ENCODE data around the gene ASPRV1. TPM values are rescaled to one million over a fixed set of nuclear protein-coding genes. Genes with fewer than 3 reads are reported as not detected.
"Not testable (repeated sequence)": the region's sequence is repeated elsewhere in the genome, so short reads cannot be mapped to it uniquely, and the experiment has no call there.

ASPRV1 gene
- total RNA-seq (2014; rRNA removed; shearing (Covaris generic)) = 0.12 TPM in 1 of 2 replicates, not detected in the other
- polyA plus RNA-seq (2014; cell fraction: nucleus; rRNA removed) = 0.64 and 1.7 TPM in 2 replicates

- no peak for DNase-seq (ENCODE audit: extremely low read depth, low read depth)
These were observed at the start of gene ASPRV1 for GRCh38 chr2:69961496-69961895. ASPRV1 (minus strand) TSS chr2:69961631; CDS start chr2:69961436, 195 bp downstream.

GRCh38 chr2:70010576-70011111, 49.2 kb upstream of the ASPRV1 start:
- DNase-seq (ENCODE audit: extremely low read depth, low read depth) = no peak

DNA sequence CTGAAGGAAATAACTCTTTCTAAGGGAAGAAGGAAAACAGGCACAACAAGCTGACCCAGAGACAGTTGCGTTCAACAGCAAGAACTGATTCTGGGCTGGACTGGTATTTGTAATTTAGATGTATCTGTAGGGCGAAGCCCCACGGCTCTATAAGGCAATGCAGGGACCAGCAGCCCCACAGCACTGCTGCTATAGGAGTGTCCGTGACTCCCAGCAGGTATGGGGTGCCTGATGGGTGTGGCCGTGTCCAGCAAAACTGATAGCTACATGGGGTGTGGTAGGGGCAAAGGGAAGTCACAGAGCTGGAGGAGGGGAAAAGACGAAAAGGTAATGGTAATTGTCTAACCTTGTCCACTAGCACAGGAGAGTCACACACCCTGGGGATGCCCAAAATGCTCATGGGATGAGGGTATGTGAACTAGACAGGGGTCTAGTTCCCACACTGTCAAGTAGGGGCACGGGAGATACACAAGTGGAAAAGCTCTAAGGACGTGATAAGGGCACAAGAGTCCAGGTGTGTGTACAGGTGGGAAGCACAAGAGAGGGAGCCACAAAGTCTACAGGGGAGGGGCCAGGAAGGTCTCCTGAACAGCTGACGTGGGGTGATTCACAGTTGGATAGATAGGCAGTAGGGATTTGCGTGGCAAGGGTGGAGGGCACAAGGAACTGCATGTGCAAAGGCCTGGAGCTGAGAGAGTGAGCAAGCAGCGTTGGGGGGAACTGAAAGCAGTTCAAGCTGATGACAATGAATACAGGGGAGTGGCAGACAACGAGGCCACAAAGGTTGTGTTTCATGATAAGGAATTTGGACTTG, 48.5 kb upstream of the ASPRV1 start:
- DNase-seq (ENCODE audit: extremely low read depth, low read depth) = no peak

DNA sequence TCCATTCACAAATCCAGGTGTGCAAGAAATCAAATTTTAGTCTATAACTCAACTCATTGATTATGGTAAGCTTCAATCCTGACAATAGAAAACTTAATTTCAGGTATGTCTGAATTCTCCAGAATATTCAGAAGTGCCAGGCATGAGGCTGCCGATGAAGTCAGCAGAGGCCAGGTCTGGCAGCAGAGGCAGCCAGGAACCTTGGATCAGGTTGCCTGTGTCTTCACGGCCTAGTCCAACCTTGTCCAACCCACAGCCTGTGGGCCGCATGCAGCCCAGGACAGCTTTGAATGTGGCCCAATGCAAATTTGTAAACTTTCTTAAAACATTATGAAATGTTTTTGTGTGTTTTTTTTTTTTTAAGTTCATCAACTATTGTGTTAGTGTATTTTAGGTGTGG, 46.9 kb upstream of the ASPRV1 start:
- no peak for DNase-seq (ENCODE audit: extremely low read depth, low read depth)

DNA sequence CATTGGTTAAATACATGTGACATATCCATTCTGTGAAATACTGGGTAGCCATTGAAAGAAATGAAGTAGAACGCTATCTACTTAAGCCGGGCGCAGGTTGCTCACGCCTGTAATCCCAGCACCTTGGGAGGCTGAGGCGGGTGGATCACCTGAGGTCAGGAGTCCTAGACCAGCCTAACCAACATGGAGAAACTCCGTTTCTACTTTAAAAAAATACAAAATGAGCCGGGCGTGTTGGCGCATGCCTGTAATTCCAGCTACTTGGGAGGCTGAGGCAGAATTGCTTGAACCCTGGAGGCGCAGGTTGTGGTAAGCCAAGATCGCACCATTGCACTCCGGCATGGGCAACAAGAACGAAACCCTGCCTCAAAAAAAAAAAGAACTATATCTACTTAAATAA, 45.7 kb upstream of the ASPRV1 start:
- DNase-seq (ENCODE audit: extremely low read depth, low read depth) = no peak

GRCh38 chr2:70006447-70006784, 45.0 kb upstream of the ASPRV1 start:
- no peak for DNase-seq (ENCODE audit: extremely low read depth, low read depth)

- no peak for DNase-seq (ENCODE audit: extremely low read depth, low read depth)
These were observed 44.5 kb upstream of the ASPRV1 start for GRCh38 chr2:70005752-70006446.

GRCh38 chr2:70005216-70005615, 43.8 kb upstream of the ASPRV1 start:
- no peak for DNase-seq (ENCODE audit: extremely low read depth, low read depth)

GRCh38 chr2:70003093-70003830, 41.8 kb upstream of the ASPRV1 start:
- DNase-seq (ENCODE audit: extremely low read depth, low read depth) = no peak

- no peak for DNase-seq (ENCODE audit: extremely low read depth, low read depth)
These were observed 40.9 kb upstream of the ASPRV1 start for GRCh38 chr2:70002241-70002899.

DNA sequence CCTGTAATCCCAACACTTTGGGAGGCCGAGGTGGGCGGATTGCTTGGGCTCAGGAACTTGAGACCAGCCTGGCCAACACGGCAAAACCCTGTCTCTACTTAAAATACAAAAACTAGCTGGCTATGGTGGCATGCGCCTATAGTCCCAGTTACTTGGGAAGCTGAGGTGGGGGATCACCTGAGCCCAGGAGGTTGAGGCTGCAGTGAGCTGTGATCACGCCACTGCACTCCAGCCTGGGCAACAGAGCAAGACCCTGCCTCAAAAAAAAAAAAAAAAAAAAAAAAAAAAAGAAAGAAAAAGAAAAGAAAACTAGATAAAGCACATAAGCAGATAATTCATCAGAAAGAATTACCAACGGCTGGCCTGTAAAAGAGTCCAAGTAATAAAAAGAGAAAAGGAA, 39.1 kb upstream of the ASPRV1 start:
- not testable (repeated sequence) for DNase-seq (ENCODE audit: extremely low read depth, low read depth)

- DNase-seq (ENCODE audit: extremely low read depth, low read depth) = no peak
These were observed 37.3 kb upstream of the ASPRV1 start for GRCh38 chr2:69998761-69999160.

DNA sequence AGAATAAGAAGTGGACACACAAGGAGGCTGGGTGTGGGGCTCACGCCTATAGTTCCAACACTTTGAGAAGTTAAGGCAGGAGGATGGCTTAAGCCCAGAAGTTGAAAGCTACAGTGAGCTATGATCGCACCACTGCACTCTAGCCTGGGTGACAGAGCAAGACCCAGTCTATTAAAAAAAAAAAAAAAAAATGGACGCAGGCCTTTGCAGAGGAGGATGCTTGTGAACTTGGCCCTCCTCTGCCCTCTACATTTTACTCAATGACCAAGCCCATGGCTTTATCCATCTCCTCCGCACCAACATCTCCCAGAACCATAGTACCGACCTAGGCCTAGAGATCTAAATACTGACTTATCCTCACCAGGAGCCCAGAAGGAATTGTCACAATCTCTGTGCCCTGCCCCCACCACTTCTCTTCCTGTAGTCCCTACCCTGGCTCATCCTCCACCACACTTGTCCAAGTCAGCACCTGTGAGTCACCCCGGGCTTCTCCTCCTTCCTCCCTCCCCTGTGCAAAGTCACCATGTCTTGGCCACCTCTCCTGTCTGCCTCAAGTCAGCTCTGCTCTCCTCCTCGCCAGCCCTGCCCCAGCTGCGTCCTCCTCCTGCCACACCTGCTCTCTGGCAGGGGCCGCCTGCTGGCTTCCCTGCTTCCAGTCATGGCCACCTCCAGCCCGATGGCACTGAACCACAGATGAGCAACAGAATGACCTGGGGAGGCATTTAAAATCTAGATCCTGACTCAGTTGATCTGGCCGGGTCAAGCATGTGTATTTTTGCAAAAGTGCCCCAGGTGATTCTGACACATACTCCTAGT, 35.8 kb upstream of the ASPRV1 start:
- DNase-seq (ENCODE audit: extremely low read depth, low read depth) = peak; percentile 13

- DNase-seq (ENCODE audit: extremely low read depth, low read depth) = no peak
These were observed 34.1 kb upstream of the ASPRV1 start for GRCh38 chr2:69995511-69995910.

DNA sequence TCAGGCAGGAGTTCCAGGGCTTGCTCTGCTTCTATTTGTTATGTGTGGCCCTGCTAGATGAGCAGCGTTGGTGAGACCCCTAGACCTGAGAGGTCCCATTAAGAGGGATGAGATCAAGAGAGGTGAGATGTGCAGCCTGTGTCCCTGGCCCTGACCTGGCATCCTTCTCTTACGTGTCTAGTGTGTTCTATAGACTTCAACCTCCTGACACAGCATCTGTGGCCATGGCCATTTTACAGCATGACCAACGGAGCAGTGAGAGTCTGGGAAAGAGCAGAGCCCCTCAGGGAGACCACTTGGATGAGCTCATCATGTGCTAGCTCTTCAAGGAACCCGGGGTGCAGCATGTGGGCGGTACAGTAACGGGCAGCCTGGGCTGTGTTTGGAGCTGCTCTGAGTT, 32.7 kb upstream of the ASPRV1 start:
- DNase-seq (ENCODE audit: extremely low read depth, low read depth) = no peak

DNA sequence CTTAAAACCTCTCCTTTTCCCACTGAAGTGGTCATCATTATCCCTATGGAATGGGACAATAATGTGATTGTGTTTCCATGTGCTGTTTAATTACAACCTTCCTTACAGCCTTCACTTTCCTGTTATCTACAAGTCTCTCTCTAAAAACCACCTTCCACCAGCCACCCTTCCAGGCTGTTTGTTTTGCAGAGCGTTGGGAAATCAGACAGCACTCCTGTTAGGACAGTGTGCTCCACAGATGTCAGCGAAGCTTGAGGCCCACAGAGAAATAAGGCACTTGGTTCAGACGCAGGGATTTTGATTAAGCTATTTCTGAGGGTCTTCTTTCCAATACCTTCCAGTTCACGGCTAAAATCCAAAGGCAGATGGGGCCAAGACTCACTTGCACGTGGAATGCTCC, 32.3 kb upstream of the ASPRV1 start:
- no peak for DNase-seq (ENCODE audit: extremely low read depth, low read depth)

DNA sequence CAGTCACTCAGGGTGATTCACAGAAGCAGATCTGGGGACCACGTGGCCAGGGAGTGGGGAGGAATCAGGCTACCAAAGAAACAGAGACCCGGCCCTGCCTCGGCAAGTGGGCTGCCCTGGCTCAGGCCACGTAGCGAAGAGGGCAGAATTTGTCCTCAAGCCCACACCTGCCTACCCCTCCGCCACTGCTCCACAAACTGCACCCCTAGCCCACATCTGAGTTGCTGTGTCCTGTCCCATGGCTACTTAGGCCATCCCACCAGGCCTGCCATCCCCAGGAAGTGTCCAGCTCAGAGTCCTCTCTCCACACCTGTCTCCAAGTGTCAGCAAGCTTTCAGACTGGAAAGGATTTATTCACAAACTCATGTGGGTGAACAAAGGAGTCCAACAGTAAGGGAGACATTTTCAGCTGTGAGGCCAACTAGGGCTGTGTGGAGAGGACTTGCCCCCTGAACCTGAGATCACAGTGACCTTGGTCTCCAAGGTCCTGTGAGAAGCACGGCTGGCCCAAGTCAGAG, 31.7 kb upstream of the ASPRV1 start:
- no peak for DNase-seq (ENCODE audit: extremely low read depth, low read depth)

GRCh38 chr2:69992310-69993047, 31.0 kb upstream of the ASPRV1 start:
- no peak for DNase-seq (ENCODE audit: extremely low read depth, low read depth)

All from NCI-H460 (cell line).